GM19025 (cell line): Measurements from ENCODE around the gene OR1M1.
"Not testable (repeated sequence)": the region's sequence is repeated elsewhere in the genome, so short reads cannot be mapped to it uniquely, and the experiment has no call there.

Source experiments
- ATAC-seq: cut with Tn5 transposase; IDR thresholded peaks from one replicate; pipeline ENCODE4 v1.9.1; 2021; ENCODE audit warnings: mild to moderate bottlenecking, low read depth, moderate library complexity; ENCODE audit not compliant: unreplicated experiment

Gene OR1M1

GRCh38 chr19:9086761-9087160, at the start of gene OR1M1:
Gene OR1M1, plus strand, starts transcription at chr19:9087061. Its CDS starts 6,184 bp downstream, at chr19:9093245.
- ATAC-seq = no peak

- ATAC-seq = no peak
Measured at GRCh38 chr19:9037400-9038062, 49.3 kb upstream of the OR1M1 start.

- ATAC-seq = no peak
Measured at GRCh38 chr19:9039728-9040127, 47.1 kb upstream of the OR1M1 start.

- ATAC-seq = no peak
Measured at GRCh38 chr19:9040131-9040530, 46.7 kb upstream of the OR1M1 start.

GRCh38 chr19:9041023-9041422, 45.8 kb upstream of the OR1M1 start:
- no peak for ATAC-seq

- ATAC-seq = no peak
Measured at GRCh38 chr19:9043524-9043923, 43.3 kb upstream of the OR1M1 start.

- ATAC-seq = no peak
Measured at GRCh38 chr19:9044449-9044848, 42.4 kb upstream of the OR1M1 start.

GRCh38 chr19:9046694-9047093, 40.2 kb upstream of the OR1M1 start:
- ATAC-seq = no peak

- no peak for ATAC-seq
Measured at GRCh38 chr19:9052894-9053293, 34.0 kb upstream of the OR1M1 start.

- not testable (repeated sequence) for ATAC-seq
Measured at GRCh38 chr19:9053674-9054073, 33.2 kb upstream of the OR1M1 start.

- no peak for ATAC-seq
Measured at GRCh38 chr19:9054207-9054606, 32.7 kb upstream of the OR1M1 start.

- no peak for ATAC-seq
Measured at GRCh38 chr19:9054765-9055164, 32.1 kb upstream of the OR1M1 start.

- ATAC-seq = not testable (repeated sequence)
Measured at GRCh38 chr19:9056131-9056530, 30.7 kb upstream of the OR1M1 start.

- ATAC-seq = no peak
Measured at GRCh38 chr19:9057505-9058258, 29.2 kb upstream of the OR1M1 start.

GRCh38 chr19:9058905-9059667, 27.8 kb upstream of the OR1M1 start:
- ATAC-seq = no peak

- no peak for ATAC-seq
Measured at GRCh38 chr19:9060564-9061340, 26.1 kb upstream of the OR1M1 start.

GRCh38 chr19:9061879-9062278, 25.0 kb upstream of the OR1M1 start:
- no peak for ATAC-seq

GRCh38 chr19:9065457-9066014, 21.3 kb upstream of the OR1M1 start:
- no peak for ATAC-seq

- no peak for ATAC-seq
Measured at GRCh38 chr19:9070066-9070465, 16.8 kb upstream of the OR1M1 start.

GRCh38 chr19:9071720-9072119, 15.1 kb upstream of the OR1M1 start:
- not testable (repeated sequence) for ATAC-seq
